Left ventricle myocardium inferior (tissue), 1 donor: Measurements from ENCODE around the gene CCDC188. TPM values are rescaled to one million over a fixed set of nuclear protein-coding genes. Genes with fewer than 3 reads are reported as not detected.

Experiments
- DNase-seq: peaks from one replicate; pipeline ENCODE4 v3.0.0-alpha.2; 2020
- H3K27ac ChIP-seq: fragments of 200-600 bp; replicated peaks from 2 replicates; pipeline ENCODE4 v1.8.0; 2021
- H3K27me3 ChIP-seq: fragments of 200-600 bp; 2 replicates; pipeline ENCODE4 v1.8.0; 2021; ENCODE audit warnings: low read depth
- H3K36me3 ChIP-seq: fragments of 200-600 bp; 2 replicates; pipeline ENCODE4 v1.8.0; 2021
- H3K4me1 ChIP-seq: fragments of 200-600 bp; 2 replicates; pipeline ENCODE4 v1.8.0; 2021
- H3K4me3 ChIP-seq: fragments of 200-600 bp; 2 replicates; pipeline ENCODE4 v1.8.0; 2021; ENCODE audit warnings: mild to moderate bottlenecking, moderate library complexity
- H3K9me3 ChIP-seq: fragments of 200-600 bp; replicated peaks from 2 replicates; pipeline ENCODE4 v1.8.0; 2021
- CTCF ChIP-seq: fragments of 200-600 bp; IDR thresholded peaks from 2 replicates; pipeline ENCODE4 v1.8.0; 2021; ENCODE audit warnings: antibody characterized with exemption, mild to moderate bottlenecking, borderline replicate concordance
- intact Hi-C: fragments of 100-400 bp; cut with micrococcal nuclease; formaldehyde crosslinking; loops from one replicate; pipeline ENCODE4 v1.11.0; 2022
- total RNA-seq: library from RNA; stranded (reverse); fragmentation: NEBNext Ultra II Directional; extraction: Animal tissue kit (Norgen Biotek cat#: 25700); gene quantifications from one replicate; pipeline ENCODE4 v1.2.1, GENCODE V29; 2021
- donor health status: DM: no; HTN: yes; CAD: no; lungs with severe emphysema.

CCDC188 gene
- total RNA-seq, 1 donor from 2014 or later: not detected

- Histone ChIP-seq H3K36me3 (peaks cover 63% of the 10 kb centered on the region), H3K27me3 (no peaks in the 10 kb centered on the region), H3K4me3 (peak overlapping the region; percentile 79), H3K27ac (peak overlapping the region; percentile 91), H3K4me1 (peaks cover 58% of the 10 kb centered on the region), H3K9me3 (no peaks in the 10 kb centered on the region)
- TF ChIP-seq CTCF: no peak
- DNase-seq: peak; percentile 39
- intact Hi-C loops: no loop called here
Measured at GRCh38 chr22:20116376-20116950, 34.4 kb downstream of the CCDC188 start.

- no peak for TF ChIP-seq CTCF
- Histone ChIP-seq H3K36me3 (peaks cover 63% of the 10 kb centered on the region), H3K4me3 (peak within 1 kb of the TSS; percentile 79), H3K27ac (peak within 1 kb of the TSS; percentile 91), H3K9me3 (no peaks in the 10 kb centered on the region), H3K4me1 (peaks cover 60% of the 10 kb centered on the region), H3K27me3 (no peaks in the 10 kb centered on the region)
- intact Hi-C loops: no loop called here
- DNase-seq: peak; percentile 13
Measured at GRCh38 chr22:20115691-20116375, 35.0 kb downstream of the CCDC188 start, which contains the start of gene RANBP1. Gene RANBP1, plus strand, starts transcription at chr22:20116104. Its CDS starts 81 bp downstream, at chr22:20116185.

- no peak for TF ChIP-seq CTCF
- H3K9me3 ChIP-seq: no peaks in the 10 kb centered on the region
- H3K27me3 ChIP-seq: no peaks in the 10 kb centered on the region
- intact Hi-C loops: no loop called here
- no peak overlapping the region for H3K4me3 ChIP-seq
- H3K36me3 ChIP-seq: peaks cover 63% of the 10 kb centered on the region
- peak; percentile 11 for DNase-seq
- H3K27ac ChIP-seq: no peak overlapping the region
- H3K4me1 ChIP-seq: peaks cover 51% of the 10 kb centered on the region
Measured at GRCh38 chr22:20114506-20115475, 36.1 kb downstream of the CCDC188 start.

- no peak for TF ChIP-seq CTCF
- peak; percentile 19 for DNase-seq
- intact Hi-C loops: no loop called here
Measured at GRCh38 chr22:20113551-20114310, 37.1 kb downstream of the CCDC188 start.

More at GRCh38 chr22:20113551-20114310, 37.1 kb downstream of the CCDC188 start:
- H3K4me1 ChIP-seq: peaks cover 41% of the 10 kb centered on the region
- no peaks in the 10 kb centered on the region for H3K9me3 ChIP-seq
- H3K4me3 ChIP-seq: no peak overlapping the region
- H3K36me3 ChIP-seq: peaks cover 64% of the 10 kb centered on the region
- H3K27me3 ChIP-seq: no peaks in the 10 kb centered on the region
- H3K27ac ChIP-seq: no peak overlapping the region
